Measurements from ENCODE around the gene EIF3C.
"Not testable (repeated sequence)": the region's sequence is repeated elsewhere in the genome, so short reads cannot be mapped to it uniquely, and the experiment has no call there.

DNA sequence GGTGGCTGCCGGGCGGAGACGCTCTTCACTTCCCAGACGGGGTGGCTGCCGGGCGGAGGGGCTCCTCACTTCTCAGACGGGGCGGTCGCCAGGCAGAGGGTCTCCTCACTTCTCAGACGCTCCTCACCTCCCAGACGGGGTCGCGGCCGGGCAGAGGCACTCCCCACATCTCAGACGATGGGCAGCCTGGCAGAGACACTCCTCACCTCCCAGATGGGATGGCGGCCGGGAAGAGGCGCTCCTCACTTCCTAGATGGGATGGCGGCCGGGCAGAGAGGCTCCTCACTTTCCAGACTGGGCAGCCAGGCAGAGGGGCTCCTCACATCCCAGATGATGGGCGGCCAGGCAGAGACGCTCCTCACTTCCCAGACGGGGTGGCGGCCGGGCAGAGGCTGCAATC lies 45.0 kb upstream of the EIF3C start:
- TF ChIP-seq, protein P1, sequence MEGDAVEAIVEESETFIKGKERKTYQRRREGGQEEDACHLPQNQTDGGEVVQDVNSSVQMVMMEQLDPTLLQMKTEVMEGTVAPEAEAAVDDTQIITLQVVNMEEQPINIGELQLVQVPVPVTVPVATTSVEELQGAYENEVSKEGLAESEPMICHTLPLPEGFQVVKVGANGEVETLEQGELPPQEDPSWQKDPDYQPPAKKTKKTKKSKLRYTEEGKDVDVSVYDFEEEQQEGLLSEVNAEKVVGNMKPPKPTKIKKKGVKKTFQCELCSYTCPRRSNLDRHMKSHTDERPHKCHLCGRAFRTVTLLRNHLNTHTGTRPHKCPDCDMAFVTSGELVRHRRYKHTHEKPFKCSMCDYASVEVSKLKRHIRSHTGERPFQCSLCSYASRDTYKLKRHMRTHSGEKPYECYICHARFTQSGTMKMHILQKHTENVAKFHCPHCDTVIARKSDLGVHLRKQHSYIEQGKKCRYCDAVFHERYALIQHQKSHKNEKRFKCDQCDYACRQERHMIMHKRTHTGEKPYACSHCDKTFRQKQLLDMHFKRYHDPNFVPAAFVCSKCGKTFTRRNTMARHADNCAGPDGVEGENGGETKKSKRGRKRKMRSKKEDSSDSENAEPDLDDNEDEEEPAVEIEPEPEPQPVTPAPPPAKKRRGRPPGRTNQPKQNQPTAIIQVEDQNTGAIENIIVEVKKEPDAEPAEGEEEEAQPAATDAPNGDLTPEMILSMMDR (IDR thresholded peaks at IDR 0.05; ENCODE audit: control extremely low read depth in 1 of 3, insufficient read depth in 1 of 3, low read depth in 1 of 3, low read length in 3 of 3): not testable (repeated sequence)
- TF ChIP-seq YY1 (IDR thresholded peaks at IDR 0.05; ENCODE audit: low read depth, low read length); SP1 (IDR thresholded peaks at IDR 0.05; ENCODE audit: low read depth, low read length); SP2 (IDR thresholded peaks at IDR 0.05; ENCODE audit: low read length); EGR1 (IDR thresholded peaks at IDR 0.05; ENCODE audit: borderline replicate concordance, low read depth, low read length); RAD21 (IDR thresholded peaks at IDR 0.05 in 1 of 2, conservative IDR thresholded peaks at IDR 0.05 in 1 of 2; ENCODE audit: low read depth in 2 of 2, low read length in 2 of 2); POLR2A (IDR thresholded peaks at IDR 0.05; ENCODE audit: control extremely low read depth in 1 of 2, low read depth in 2 of 2, low read length in 2 of 2); ZNF274 (IDR thresholded peaks at IDR 0.05; ENCODE audit: borderline replicate concordance, extremely low read depth, low read length); SUZ12 (IDR thresholded peaks at IDR 0.05; ENCODE audit: low read length): not testable (repeated sequence)
